Measurements from ENCODE around the gene GNGT2.

Gene GNGT2

GRCh38 chr17:49229076-49229804 lies 18.9 kb upstream of the GNGT2 start:
- DNase-seq, result no peak

- DNase-seq, result peak; percentile 21
These were observed 17.3 kb upstream of the GNGT2 start for GRCh38 chr17:49227436-49228261.

- no peak for DNase-seq
These were observed 16.5 kb upstream of the GNGT2 start for GRCh38 chr17:49226771-49227435.

GRCh38 chr17:49225554-49226236 lies 15.3 kb upstream of the GNGT2 start:
- DNase-seq, result no peak

- DNase-seq, result no peak
These were observed 14.6 kb upstream of the GNGT2 start for GRCh38 chr17:49224997-49225337.

- no peak for DNase-seq
These were observed 14.0 kb upstream of the GNGT2 start for GRCh38 chr17:49224198-49224996.

GRCh38 chr17:49223517-49224197 lies 13.3 kb upstream of the GNGT2 start:
- peak; percentile 15 for DNase-seq

GRCh38 chr17:49223168-49223516 lies 12.8 kb upstream of the GNGT2 start:
- no peak for DNase-seq

GRCh38 chr17:49219987-49220386 lies 9.6 kb upstream of the GNGT2 start:
- no peak for DNase-seq

- no peak for DNase-seq
These were observed 8.9 kb upstream of the GNGT2 start for GRCh38 chr17:49218941-49219913.

- no peak for DNase-seq
These were observed 7.5 kb upstream of the GNGT2 start for GRCh38 chr17:49217651-49218413.

- no peak for DNase-seq
These were observed 6.7 kb upstream of the GNGT2 start for GRCh38 chr17:49216953-49217650.

- DNase-seq, result no peak
These were observed 6.1 kb upstream of the GNGT2 start for GRCh38 chr17:49216482-49216881.

- no peak for DNase-seq
These were observed 4.4 kb upstream of the GNGT2 start for GRCh38 chr17:49214676-49215360.

GRCh38 chr17:49213847-49214246 lies 3.5 kb upstream of the GNGT2 start:
- no peak for DNase-seq

- no peak for DNase-seq
These were observed 3.0 kb upstream of the GNGT2 start for GRCh38 chr17:49213399-49213798.

- no peak for DNase-seq
These were observed 1.3 kb downstream of the GNGT2 start for GRCh38 chr17:49209061-49209571.

GRCh38 chr17:49204516-49204915 lies 5.9 kb downstream of the GNGT2 start:
- no peak for DNase-seq

All from HCEC 1CT (cell line).